Hepatocyte (in vitro differentiated cells): ENCODE results near the gene FAM131C.
"Not testable (repeated sequence)": the region's sequence is repeated elsewhere in the genome, so short reads cannot be mapped to it uniquely, and the experiment has no call there.

Source experiments
- EZH2 ChIP-seq: fragments of 200-600 bp; sonication (generic); IDR thresholded peaks from 2 replicates; pipeline ENCODE4 v1.6.1; 2016; ENCODE audit warnings: antibody characterized with exemption, mild to moderate bottlenecking, borderline replicate concordance
- EZH2phosphoT487 ChIP-seq: fragments of 200-600 bp; sonication (generic); IDR thresholded peaks from one replicate; pipeline ENCODE4 v1.6.1; 2018; ENCODE audit warnings: antibody characterized with exemption, mild to moderate bottlenecking, low read depth, moderate library complexity; ENCODE audit not compliant: unreplicated experiment, severe bottlenecking
- TF ChIP-seq, protein P1 (sequence below): fragments of 200-600 bp; sonication (generic); IDR thresholded peaks from 2 replicates; pipeline ENCODE4 v1.5.1; 2016; ENCODE audit warnings: antibody characterized with exemption, mild to moderate bottlenecking; ENCODE audit not compliant: poor library complexity

GRCh38 chr1:16107039-16107438, 33.6 kb upstream of the FAM131C start:
- TF ChIP-seq, protein P1, sequence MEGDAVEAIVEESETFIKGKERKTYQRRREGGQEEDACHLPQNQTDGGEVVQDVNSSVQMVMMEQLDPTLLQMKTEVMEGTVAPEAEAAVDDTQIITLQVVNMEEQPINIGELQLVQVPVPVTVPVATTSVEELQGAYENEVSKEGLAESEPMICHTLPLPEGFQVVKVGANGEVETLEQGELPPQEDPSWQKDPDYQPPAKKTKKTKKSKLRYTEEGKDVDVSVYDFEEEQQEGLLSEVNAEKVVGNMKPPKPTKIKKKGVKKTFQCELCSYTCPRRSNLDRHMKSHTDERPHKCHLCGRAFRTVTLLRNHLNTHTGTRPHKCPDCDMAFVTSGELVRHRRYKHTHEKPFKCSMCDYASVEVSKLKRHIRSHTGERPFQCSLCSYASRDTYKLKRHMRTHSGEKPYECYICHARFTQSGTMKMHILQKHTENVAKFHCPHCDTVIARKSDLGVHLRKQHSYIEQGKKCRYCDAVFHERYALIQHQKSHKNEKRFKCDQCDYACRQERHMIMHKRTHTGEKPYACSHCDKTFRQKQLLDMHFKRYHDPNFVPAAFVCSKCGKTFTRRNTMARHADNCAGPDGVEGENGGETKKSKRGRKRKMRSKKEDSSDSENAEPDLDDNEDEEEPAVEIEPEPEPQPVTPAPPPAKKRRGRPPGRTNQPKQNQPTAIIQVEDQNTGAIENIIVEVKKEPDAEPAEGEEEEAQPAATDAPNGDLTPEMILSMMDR = not testable (repeated sequence)
- not testable (repeated sequence) for TF ChIP-seq EZH2phosphoT487, EZH2
